ENCODE measurements around the gene SCN1A. TPM values are rescaled to one million over a fixed set of nuclear protein-coding genes. Genes with fewer than 3 reads are reported as not detected.

Gene SCN1A
- total and polyA plus RNA-seq, 2 donors (not counting 3 experiments of a cell fraction or from before 2014, with no cell fraction given): not detected

GRCh38 chr2:165953306-165953654 lies 174.5 kb downstream of the SCN1A start:
- no peaks in the 10 kb centered on the region for H3K9me3 ChIP-seq (replicated peaks; ENCODE audit: control insufficient read depth, insufficient read depth, low read length)
- H3K79me2 ChIP-seq (ENCODE audit: control insufficient read depth, insufficient read depth, low read length): peaks cover 26% of the 10 kb centered on the region
- H4K20me1 ChIP-seq (replicated peaks; ENCODE audit: control insufficient read depth, extremely low read depth, insufficient read depth, low read length): no peaks in the 10 kb centered on the region
- intact Hi-C loops (cut with micrococcal nuclease): loop anchor here (2.0 to 5.0 kb wide), 3 partner anchors 44 to 552 kb away; no protein-coding TSS in a partner anchor
- peak overlapping the region; percentile 81 for H3K27ac ChIP-seq (ENCODE audit: insufficient read depth, low read depth, low read length)
- peak overlapping the region; percentile 60 to 99 (median 93) for H3K4me3 ChIP-seq (replicated peaks in 1 of 3; ENCODE audit: insufficient read depth in 1 of 3, low read depth in 1 of 3, low read length in 3 of 3)
- H3K4me1 ChIP-seq (ENCODE audit: control insufficient read depth, extremely low read depth, insufficient read depth, low read length): peaks cover 17% of the 10 kb centered on the region
- no peaks in the 10 kb centered on the region for H3K9me1 ChIP-seq (replicated peaks; ENCODE audit: control insufficient read depth, extremely low read depth, insufficient read depth, low read length)
- FAIRE-seq (no peak), DNase-seq (ENCODE audit: low read depth, low spot score) (no peak)
- no peak for TF ChIP-seq CTCF (IDR thresholded peaks at IDR 0.05; ENCODE audit: extremely low read depth in 1 of 2, insufficient read depth in 1 of 2, low read depth in 1 of 2, low read length in 2 of 2)
- no peak for TF ChIP-seq MYC (IDR thresholded peaks at IDR 0.05; ENCODE audit: low read depth, low read length)
- no peak for TF ChIP-seq JUN (IDR thresholded peaks at IDR 0.05; ENCODE audit: borderline replicate concordance, insufficient read depth, insufficient read length, low read depth)
- no peak for TF ChIP-seq GATA2 (IDR thresholded peaks at IDR 0.05; ENCODE audit: insufficient read depth, insufficient read length, low read depth, low read length)
- no peak for TF ChIP-seq FOS (IDR thresholded peaks at IDR 0.05; ENCODE audit: borderline replicate concordance, insufficient read depth, low read length)
- TF ChIP-seq EZH2 (IDR thresholded peaks at IDR 0.05; ENCODE audit: borderline replicate concordance, low read depth, low read length, severe bottlenecking): no peak
- no peak for TF ChIP-seq MAX (IDR thresholded peaks at IDR 0.05; ENCODE audit: insufficient read depth, insufficient read length)
- no peak for TF ChIP-seq POLR2AphosphoS5 (IDR thresholded peaks at IDR 0.05; ENCODE audit: insufficient read depth, low read depth, low read length)
- TF ChIP-seq POLR2A (IDR thresholded peaks at IDR 0.05; ENCODE audit: low read depth, low read length): no peak
- H3K27me3 ChIP-seq (ENCODE audit: control insufficient read depth in 2 of 2, insufficient read depth in 2 of 2, low read length in 2 of 2): no peaks in the 10 kb centered on the region
- H2AFZ ChIP-seq (ENCODE audit: low read depth, low read length): peak overlapping the region; percentile 61
- CTCF ChIA-PET: interaction anchor here (0.6 to 5.9 kb wide), 27 partner anchors 8 to 469 kb away, joined by 3 to 193 read pairs (median 4); partner anchors contain the start of gene SCN1A
- H3K36me3 ChIP-seq (ENCODE audit: control insufficient read depth in 2 of 2, extremely low read depth in 1 of 2, insufficient read depth in 2 of 2, low read length in 2 of 2): peaks cover 0 to 5% of the 10 kb centered on the region in 2 experiments
- H3K9ac ChIP-seq (replicated peaks; ENCODE audit: extremely low read depth, insufficient read depth, low read length): peak overlapping the region; percentile 92
- peak overlapping the region; percentile 96 for H3K4me2 ChIP-seq (ENCODE audit: insufficient read depth, low read length)
- dilution Hi-C loops (cut with MboI; ENCODE audit: extremely low pct_ligation_motif_present, low sequenced_read_pairs): no loop called here
- BruUV-seq (replicated peaks): no TSS peak
- POLR2A ChIA-PET: interaction anchor here (0.6 to 1.9 kb wide), 3 partner anchors 175 to 1402 kb away, joined by 3 to 14 read pairs (median 4); partner anchors contain the start of gene SCN1A

Measured in endothelial cell of umbilical vein (primary cell).